Activated naive CD4-positive, alpha-beta T cell treated with anti-CD3 and anti-CD28 coated beads for 36 hours (primary cell): Measurements from ENCODE around the gene CLEC12A. TPM values are rescaled to one million over a fixed set of nuclear protein-coding genes. Genes with fewer than 3 reads are reported as not detected.
A peak's percentile ranks its signal among the peaks of the same experiment; 100 is the strongest.
"Not testable (repeated sequence)": the region's sequence is repeated elsewhere in the genome, so short reads cannot be mapped to it uniquely, and the experiment has no call there.

Experiments used
- CTCF ChIA-PET: fragments of 350-600 bp; sonication (Branson Sonifier 250); formaldehyde crosslinking; loops from one replicate; lab custom pipeline; 2021; ENCODE audit warnings: antibody characterized with exemption; lab: Charles Lee
- DNase-seq: peaks from one replicate; pipeline ENCODE4 v3.0.0-alpha.2; 2020
- H3K27ac Mint-ChIP-seq: one replicate; pipeline ENCODE4 v1.8.0; 2021; ENCODE audit warnings: mild to moderate bottlenecking, mixed read lengths
- H3K27me3 Mint-ChIP-seq: one replicate; pipeline ENCODE4 v1.8.0; 2021; ENCODE audit warnings: low read depth, mixed read lengths
- H3K36me3 Mint-ChIP-seq: one replicate; pipeline ENCODE4 v1.8.0; 2021; ENCODE audit warnings: low read depth, mixed read lengths
- H3K4me1 Mint-ChIP-seq: one replicate; pipeline ENCODE4 v1.8.0; 2021; ENCODE audit warnings: low read depth, mixed read lengths
- H3K4me3 Mint-ChIP-seq: one replicate; pipeline ENCODE4 v1.8.0; 2021; ENCODE audit warnings: mild to moderate bottlenecking, moderate library complexity, mixed read lengths
- H3K9me3 Mint-ChIP-seq: one replicate; pipeline ENCODE4 v1.8.0; 2021; ENCODE audit warnings: mixed read lengths
- intact Hi-C: fragments of 100-400 bp; cut with micrococcal nuclease; formaldehyde crosslinking; loops from one replicate; pipeline ENCODE4 v1.15.1; 2023
- total RNA-seq, 2 experiments: library from RNA; stranded (reverse); gene quantifications; one replicate each; pipeline ENCODE4 v1.2.3, GENCODE V29; 2021

CLEC12A gene
- total RNA-seq, 2 experiments from 2014 or later: not detected

GRCh38 chr12:9943240-9943639 lies 28.0 kb upstream of the CLEC12A start:
- Mint-ChIP-seq H3K27ac (peak overlapping the region; percentile 38), H3K27me3 (no peaks in the 10 kb centered on the region), H3K9me3 (no peaks in the 10 kb centered on the region), H3K4me1 (peaks cover 28% of the 10 kb centered on the region), H3K4me3 (peak overlapping the region; percentile 86), H3K36me3 (no peaks in the 10 kb centered on the region)
- DNase-seq: peak; percentile 77
- intact Hi-C loops: loop anchor here (1.0 to 10.0 kb wide), 4 partner anchors 74 to 701 kb away; partner anchors contain the start of genes CLEC2B, GABARAPL1 and MAGOHB
- CTCF ChIA-PET: interaction anchor here (0.9 to 1.3 kb wide), 2 partner anchors 11 to 25 kb away, joined by 3 to 4 read pairs; partner anchors contain the start of gene CLEC2A

- Mint-ChIP-seq H3K36me3 (no peaks in the 10 kb centered on the region), H3K9me3 (no peaks in the 10 kb centered on the region), H3K27ac (peak overlapping the region; percentile 65), H3K4me1 (peaks cover 40% of the 10 kb centered on the region), H3K27me3 (no peaks in the 10 kb centered on the region), H3K4me3 (peak overlapping the region; percentile 63)
- DNase-seq: no peak
- CTCF ChIA-PET: interaction anchor here (0.9 to 1.3 kb wide), 2 partner anchors 13 to 26 kb away, joined by 3 to 4 read pairs; partner anchors contain the start of gene CLEC2A
- intact Hi-C loops: loop anchor here (2.0 to 10.0 kb wide), 3 partner anchors 38 to 702 kb away; partner anchors contain the start of gene MAGOHB
Measured at GRCh38 chr12:9944391-9944790, 26.8 kb upstream of the CLEC12A start.

GRCh38 chr12:9947674-9948073 lies 23.5 kb upstream of the CLEC12A start:
- intact Hi-C loops: loop anchor here (1.0 to 10.0 kb wide), 4 partner anchors 78 to 667 kb away; partner anchors contain the start of genes CLEC2B and MAGOHB
- Mint-ChIP-seq H3K9me3 (no peaks in the 10 kb centered on the region), H3K27me3 (no peaks in the 10 kb centered on the region), H3K4me1 (peaks cover 50% of the 10 kb centered on the region), H3K4me3 (no peak overlapping the region), H3K27ac (no peak overlapping the region), H3K36me3 (no peaks in the 10 kb centered on the region)
- CTCF ChIA-PET: no interaction called here
- no peak for DNase-seq

GRCh38 chr12:9948606-9949296 lies 22.5 kb upstream of the CLEC12A start:
- no peaks in the 10 kb centered on the region for H3K9me3 Mint-ChIP-seq
- intact Hi-C loops: loop anchor here (1.0 to 10.0 kb wide), 4 partner anchors 79 to 666 kb away; partner anchors contain the start of genes CLEC2B and MAGOHB
- DNase-seq: peak; percentile 20
- peaks cover 48% of the 10 kb centered on the region for H3K4me1 Mint-ChIP-seq
- no peak overlapping the region for H3K27ac Mint-ChIP-seq
- H3K4me3 Mint-ChIP-seq: no peak overlapping the region
- no peaks in the 10 kb centered on the region for H3K36me3 Mint-ChIP-seq
- no peaks in the 10 kb centered on the region for H3K27me3 Mint-ChIP-seq
- CTCF ChIA-PET: interaction anchor here (0.8 to 1.0 kb wide), 2 partner anchors 8 to 191 kb away, joined by 3 to 5 read pairs; no protein-coding TSS in a partner anchor

- no peaks in the 10 kb centered on the region for H3K36me3 Mint-ChIP-seq
- peak overlapping the region; percentile 41 for H3K27ac Mint-ChIP-seq
- H3K4me1 Mint-ChIP-seq: peaks cover 45% of the 10 kb centered on the region
- no peak overlapping the region for H3K4me3 Mint-ChIP-seq
- intact Hi-C loops: no loop called here
- H3K9me3 Mint-ChIP-seq: no peaks in the 10 kb centered on the region
- peak; percentile 59 for DNase-seq
- CTCF ChIA-PET: no interaction called here
- no peaks in the 10 kb centered on the region for H3K27me3 Mint-ChIP-seq
Measured at GRCh38 chr12:9951026-9951675, 20.1 kb upstream of the CLEC12A start.

- H3K9me3 Mint-ChIP-seq, DNase-seq, intact Hi-C loops, H3K4me3 Mint-ChIP-seq, H3K36me3 Mint-ChIP-seq, H3K27ac Mint-ChIP-seq, H3K27me3 Mint-ChIP-seq, CTCF ChIA-PET: not testable (repeated sequence)
- peaks cover 54% of the 10 kb centered on the region for H3K4me1 Mint-ChIP-seq
Measured at GRCh38 chr12:9952954-9953729, 18.1 kb upstream of the CLEC12A start.

GRCh38 chr12:9957834-9958233 lies 13.4 kb upstream of the CLEC12A start:
- intact Hi-C loops: no loop called here
- no peak overlapping the region for H3K4me3 Mint-ChIP-seq
- no peaks in the 10 kb centered on the region for H3K36me3 Mint-ChIP-seq
- CTCF ChIA-PET: interaction anchor here (1.1 kb wide), 1 partner anchor 50 kb away, joined by 3 read pairs; no protein-coding TSS in a partner anchor
- DNase-seq: no peak
- H3K4me1 Mint-ChIP-seq: peaks cover 33% of the 10 kb centered on the region
- H3K27me3 Mint-ChIP-seq: no peaks in the 10 kb centered on the region
- H3K27ac Mint-ChIP-seq: no peak overlapping the region
- H3K9me3 Mint-ChIP-seq: no peaks in the 10 kb centered on the region

GRCh38 chr12:9960590-9960989 lies 10.6 kb upstream of the CLEC12A start:
- Mint-ChIP-seq H3K27ac (no peak overlapping the region), H3K4me1 (peaks cover 33% of the 10 kb centered on the region), H3K36me3 (no peaks in the 10 kb centered on the region), H3K9me3 (no peaks in the 10 kb centered on the region), H3K4me3 (no peak overlapping the region), H3K27me3 (no peaks in the 10 kb centered on the region)
- CTCF ChIA-PET: no interaction called here
- no peak for DNase-seq
- intact Hi-C loops: no loop called here

GRCh38 chr12:9961106-9961505 lies 10.1 kb upstream of the CLEC12A start:
- Mint-ChIP-seq H3K27ac (no peak overlapping the region), H3K36me3 (no peaks in the 10 kb centered on the region), H3K9me3 (no peaks in the 10 kb centered on the region), H3K4me3 (no peak overlapping the region), H3K27me3 (no peaks in the 10 kb centered on the region), H3K4me1 (peaks cover 27% of the 10 kb centered on the region)
- CTCF ChIA-PET: interaction anchor here (1.0 kb wide), 1 partner anchor 57 kb away, joined by 3 read pairs; no protein-coding TSS in a partner anchor
- DNase-seq: no peak
- intact Hi-C loops: no loop called here

GRCh38 chr12:9961901-9962300 lies 9.3 kb upstream of the CLEC12A start:
- peaks cover 2% of the 10 kb centered on the region for H3K9me3 Mint-ChIP-seq
- CTCF ChIA-PET: interaction anchor here (1.0 kb wide), 1 partner anchor 58 kb away, joined by 3 read pairs; no protein-coding TSS in a partner anchor

GRCh38 chr12:9969673-9970072 lies 1.5 kb upstream of the CLEC12A start:
- no peak overlapping the region for H3K27ac Mint-ChIP-seq
- CTCF ChIA-PET: no interaction called here

More at GRCh38 chr12:9961901-9962300, 9.3 kb upstream of the CLEC12A start:
- Mint-ChIP-seq H3K27me3 (no peaks in the 10 kb centered on the region), H3K27ac (no peak overlapping the region), H3K4me3 (no peak overlapping the region), H3K36me3 (no peaks in the 10 kb centered on the region), H3K4me1 (peaks cover 26% of the 10 kb centered on the region)
- intact Hi-C loops: no loop called here
- DNase-seq: no peak

GRCh38 chr12:9973949-9974348 lies 2.7 kb downstream of the CLEC12A start:
- Mint-ChIP-seq H3K4me3 (no peak overlapping the region), H3K9me3 (peaks cover 6% of the 10 kb centered on the region), H3K36me3 (no peaks in the 10 kb centered on the region), H3K4me1 (no peaks in the 10 kb centered on the region), H3K27me3 (peaks cover 3% of the 10 kb centered on the region), H3K27ac (no peak overlapping the region)
- CTCF ChIA-PET: no interaction called here
- intact Hi-C loops: no loop called here
- no peak for DNase-seq

More at GRCh38 chr12:9969673-9970072, 1.5 kb upstream of the CLEC12A start:
- Mint-ChIP-seq H3K4me1 (no peaks in the 10 kb centered on the region), H3K4me3 (no peak overlapping the region), H3K36me3 (no peaks in the 10 kb centered on the region), H3K27me3 (no peaks in the 10 kb centered on the region), H3K9me3 (peaks cover 4% of the 10 kb centered on the region)
- intact Hi-C loops: no loop called here
- no peak for DNase-seq
